Activated CD4-positive, alpha-beta T cell treated with anti-CD3 and anti-CD28 coated beads, Interleukin-2, amount 10 ng/mL, durations not matched to agents 7 days and 5 days (primary cell): Measurements from ENCODE around the gene TRAF3IP3. TPM values are rescaled to one million over a fixed set of nuclear protein-coding genes. Genes with fewer than 3 reads are reported as not detected.

Source experiments
- CTCF ChIA-PET: fragments of 350-600 bp; sonication (Branson Sonifier 250); formaldehyde crosslinking; loops from one replicate; lab custom pipeline; 2021; ENCODE audit warnings: antibody characterized with exemption; lab: Charles Lee
- POLR2A ChIA-PET: fragments of 350-600 bp; sonication (Branson Sonifier 250); formaldehyde crosslinking; loops from one replicate; lab custom pipeline; 2021; ENCODE audit warnings: antibody characterized with exemption; lab: Charles Lee
- DNase-seq: peaks from one replicate; pipeline ENCODE4 v3.0.0-alpha.2; 2020
- H3K27ac Mint-ChIP-seq: one replicate; pipeline ENCODE4 v1.8.0; 2021; ENCODE audit warnings: mild to moderate bottlenecking, moderate library complexity, mixed read lengths
- H3K27me3 Mint-ChIP-seq: one replicate; pipeline ENCODE4 v1.8.0; 2021; ENCODE audit warnings: mixed read lengths
- H3K36me3 Mint-ChIP-seq: one replicate; pipeline ENCODE4 v1.8.0; 2021; ENCODE audit warnings: low read depth, mixed read lengths
- H3K4me1 Mint-ChIP-seq: one replicate; pipeline ENCODE4 v1.8.0; 2021; ENCODE audit warnings: mixed read lengths
- H3K4me3 Mint-ChIP-seq: one replicate; pipeline ENCODE4 v1.8.0; 2021; ENCODE audit warnings: mild to moderate bottlenecking, moderate library complexity, mixed read lengths
- H3K9me3 Mint-ChIP-seq: one replicate; pipeline ENCODE4 v1.8.0; 2021; ENCODE audit warnings: mixed read lengths
- total RNA-seq, 2 experiments: library from RNA; stranded (reverse); gene quantifications; one replicate each; pipeline ENCODE4 v1.2.3, GENCODE V29; 2021

TRAF3IP3 gene
- 100 to 1,000 TPM; 426 to 434 TPM for total RNA-seq

GRCh38 chr1:209755926-209756614, at the start of gene TRAF3IP3:
Gene TRAF3IP3, plus strand, starts transcription at chr1:209756053. Its CDS starts 3,987 bp downstream, at chr1:209760040.
- H3K9me3 Mint-ChIP-seq, result no peaks in the 10 kb centered on the region
- CTCF ChIA-PET, result interaction anchor here (0.6 to 7.5 kb wide), 13 partner anchors 8 to 191 kb away, joined by 3 to 74 read pairs (median 4); partner anchors contain the start of genes C1orf74 and UTP25
- H3K4me3 Mint-ChIP-seq, result peak within 1 kb of the TSS; percentile 91
- peak; percentile 88 for DNase-seq
- peaks cover 74% of the 10 kb centered on the region for H3K4me1 Mint-ChIP-seq
- peak within 1 kb of the TSS; percentile 93 for H3K27ac Mint-ChIP-seq
- POLR2A ChIA-PET, result interaction anchor here (0.9 to 3.0 kb wide), 4 partner anchors 12 to 28 kb away, joined by 3 to 48 read pairs (median 3); partner anchors contain the start of gene C1orf74
- H3K27me3 Mint-ChIP-seq, result no peaks in the 10 kb centered on the region
- H3K36me3 Mint-ChIP-seq, result peaks cover 59% of the 10 kb centered on the region

GRCh38 chr1:209706622-209707021, 49.2 kb upstream of the TRAF3IP3 start:
- ChIA-PET CTCF (interaction anchor here (0.6 to 0.9 kb wide), 3 partner anchors 15 to 1970 kb away, joined by 3 to 6 read pairs (median 4); no protein-coding TSS in a partner anchor), POLR2A (no interaction called here)
- no peak for DNase-seq
- no peaks in the 10 kb centered on the region for H3K36me3 Mint-ChIP-seq
- H3K4me3 Mint-ChIP-seq, result no peak overlapping the region
- no peaks in the 10 kb centered on the region for H3K9me3 Mint-ChIP-seq
- no peak overlapping the region for H3K27ac Mint-ChIP-seq
- H3K4me1 Mint-ChIP-seq, result peaks cover 19% of the 10 kb centered on the region
- peaks cover 2% of the 10 kb centered on the region for H3K27me3 Mint-ChIP-seq

GRCh38 chr1:209707308-209707707, 48.5 kb upstream of the TRAF3IP3 start:
- POLR2A ChIA-PET, result no interaction called here

GRCh38 chr1:209708297-209708696, 47.6 kb upstream of the TRAF3IP3 start:
- CTCF ChIA-PET, result interaction anchor here (0.7 to 1.4 kb wide), 2 partner anchors 16 to 37 kb away, joined by 3 read pairs; no protein-coding TSS in a partner anchor
- no peak for DNase-seq
- Mint-ChIP-seq H3K4me1 (peaks cover 19% of the 10 kb centered on the region), H3K27me3 (no peaks in the 10 kb centered on the region), H3K4me3 (no peak overlapping the region), H3K36me3 (no peaks in the 10 kb centered on the region), H3K27ac (no peak overlapping the region), H3K9me3 (no peaks in the 10 kb centered on the region)
- POLR2A ChIA-PET, result no interaction called here

More at GRCh38 chr1:209707308-209707707, 48.5 kb upstream of the TRAF3IP3 start:
- H3K9me3 Mint-ChIP-seq, result no peaks in the 10 kb centered on the region
- peaks cover 19% of the 10 kb centered on the region for H3K4me1 Mint-ChIP-seq
- H3K27ac Mint-ChIP-seq, result no peak overlapping the region
- DNase-seq, result no peak
- H3K27me3 Mint-ChIP-seq, result no peaks in the 10 kb centered on the region
- H3K4me3 Mint-ChIP-seq, result no peak overlapping the region
- no peaks in the 10 kb centered on the region for H3K36me3 Mint-ChIP-seq
- CTCF ChIA-PET, result interaction anchor here (0.7 to 1.4 kb wide), 3 partner anchors 15 to 615 kb away, joined by 3 to 6 read pairs (median 3); no protein-coding TSS in a partner anchor

- no peaks in the 10 kb centered on the region for H3K9me3 Mint-ChIP-seq
- H3K4me3 Mint-ChIP-seq, result no peak overlapping the region
- DNase-seq, result no peak
- ChIA-PET CTCF (no interaction called here), POLR2A (no interaction called here)
- H3K36me3 Mint-ChIP-seq, result no peaks in the 10 kb centered on the region
- H3K4me1 Mint-ChIP-seq, result peaks cover 12% of the 10 kb centered on the region
- peak overlapping the region; percentile 0 for H3K27ac Mint-ChIP-seq
- H3K27me3 Mint-ChIP-seq, result no peaks in the 10 kb centered on the region
These were observed 45.8 kb upstream of the TRAF3IP3 start for GRCh38 chr1:209710093-209710492.

DNA sequence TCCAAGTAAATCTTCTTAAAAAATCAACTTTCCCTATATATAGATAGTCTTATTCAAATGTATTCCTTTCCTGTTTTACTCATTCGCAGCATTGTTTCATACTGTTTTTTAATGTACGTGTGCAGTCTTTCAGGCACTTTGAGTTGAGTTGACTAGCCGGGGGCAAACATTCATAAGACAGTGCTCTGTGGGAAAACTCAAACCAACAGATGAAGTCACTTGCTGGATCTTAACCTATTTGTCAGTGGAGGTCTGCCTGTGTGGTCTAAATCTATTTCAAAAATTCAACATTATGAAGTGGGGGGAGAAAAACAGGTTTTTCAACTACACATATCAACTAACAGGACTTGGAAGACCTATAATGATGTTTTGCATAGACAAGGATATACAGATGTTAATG, 45.0 kb upstream of the TRAF3IP3 start:
- ChIA-PET CTCF (interaction anchor here (0.8 to 1.6 kb wide), 2 partner anchors 17 to 37 kb away, joined by 3 to 6 read pairs; no protein-coding TSS in a partner anchor), POLR2A (no interaction called here)
- Mint-ChIP-seq H3K9me3 (no peaks in the 10 kb centered on the region), H3K4me3 (no peak overlapping the region), H3K4me1 (peaks cover 17% of the 10 kb centered on the region), H3K27me3 (no peaks in the 10 kb centered on the region), H3K27ac (no peak overlapping the region), H3K36me3 (no peaks in the 10 kb centered on the region)
- no peak for DNase-seq

- Mint-ChIP-seq H3K27me3 (no peaks in the 10 kb centered on the region), H3K4me3 (no peak overlapping the region), H3K4me1 (peaks cover 21% of the 10 kb centered on the region), H3K36me3 (no peaks in the 10 kb centered on the region), H3K9me3 (no peaks in the 10 kb centered on the region), H3K27ac (no peak overlapping the region)
- POLR2A ChIA-PET, result no interaction called here
- CTCF ChIA-PET, result no interaction called here
- no peak for DNase-seq
These were observed 41.5 kb upstream of the TRAF3IP3 start for GRCh38 chr1:209714338-209714737.

DNA sequence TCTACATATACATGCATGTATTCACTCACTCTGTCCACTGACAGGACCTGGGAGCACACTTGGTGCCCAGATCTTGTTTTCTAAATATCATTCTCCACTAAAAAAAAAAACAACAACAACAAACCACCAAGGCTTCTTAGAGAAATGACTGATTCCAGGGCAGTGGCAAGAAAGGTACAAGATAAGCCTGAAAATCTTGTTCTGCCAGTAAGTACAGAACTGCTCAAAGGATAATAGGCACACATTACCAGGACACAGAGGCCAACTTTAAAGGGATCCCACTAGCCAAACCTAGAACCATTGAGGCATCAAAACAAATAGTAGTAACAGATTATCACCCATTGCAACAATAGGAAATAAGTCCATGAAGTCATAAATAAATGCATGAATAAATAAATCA, 40.5 kb upstream of the TRAF3IP3 start:
- no peaks in the 10 kb centered on the region for H3K27me3 Mint-ChIP-seq
- no peak overlapping the region for H3K27ac Mint-ChIP-seq
- H3K4me3 Mint-ChIP-seq, result no peak overlapping the region
- peaks cover under 1% of the 10 kb centered on the region for H3K9me3 Mint-ChIP-seq
- ChIA-PET POLR2A (no interaction called here), CTCF (no interaction called here)
- no peaks in the 10 kb centered on the region for H3K36me3 Mint-ChIP-seq
- no peak for DNase-seq
- H3K4me1 Mint-ChIP-seq, result peaks cover 16% of the 10 kb centered on the region

- Mint-ChIP-seq H3K27me3 (no peaks in the 10 kb centered on the region), H3K36me3 (peaks cover 1% of the 10 kb centered on the region), H3K27ac (no peak overlapping the region), H3K4me3 (no peak overlapping the region), H3K4me1 (peaks cover 12% of the 10 kb centered on the region), H3K9me3 (peaks cover 2% of the 10 kb centered on the region)
- CTCF ChIA-PET, result no interaction called here
- DNase-seq, result no peak
- POLR2A ChIA-PET, result no interaction called here
These were observed 38.0 kb upstream of the TRAF3IP3 start for GRCh38 chr1:209717818-209718217.

DNA sequence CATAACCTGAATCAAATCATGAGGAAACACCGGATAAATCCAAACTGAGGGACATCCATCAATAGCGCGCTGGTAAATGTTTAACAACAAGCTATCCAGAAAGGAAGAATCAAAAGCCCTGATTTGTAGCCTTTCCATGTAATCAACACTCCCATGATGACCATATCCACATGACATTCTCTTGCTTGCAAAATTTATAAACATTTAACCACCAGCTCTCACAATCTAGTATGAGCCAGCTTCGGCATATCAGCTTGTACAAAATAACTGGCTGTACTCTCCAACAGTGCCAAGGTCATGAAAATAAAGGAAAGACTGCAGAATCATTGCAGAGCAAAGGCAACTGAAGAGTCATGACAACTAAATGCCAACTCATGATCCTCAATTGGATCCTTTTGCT, 35.5 kb upstream of the TRAF3IP3 start:
- Mint-ChIP-seq H3K36me3 (peaks cover 5% of the 10 kb centered on the region), H3K9me3 (peaks cover 2% of the 10 kb centered on the region), H3K4me3 (no peak overlapping the region), H3K4me1 (peaks cover 27% of the 10 kb centered on the region), H3K27ac (no peak overlapping the region), H3K27me3 (no peaks in the 10 kb centered on the region)
- ChIA-PET CTCF (interaction anchor here (0.8 kb wide), 1 partner anchor 27 kb away, joined by 4 read pairs; no protein-coding TSS in a partner anchor), POLR2A (no interaction called here)
- no peak for DNase-seq

DNA sequence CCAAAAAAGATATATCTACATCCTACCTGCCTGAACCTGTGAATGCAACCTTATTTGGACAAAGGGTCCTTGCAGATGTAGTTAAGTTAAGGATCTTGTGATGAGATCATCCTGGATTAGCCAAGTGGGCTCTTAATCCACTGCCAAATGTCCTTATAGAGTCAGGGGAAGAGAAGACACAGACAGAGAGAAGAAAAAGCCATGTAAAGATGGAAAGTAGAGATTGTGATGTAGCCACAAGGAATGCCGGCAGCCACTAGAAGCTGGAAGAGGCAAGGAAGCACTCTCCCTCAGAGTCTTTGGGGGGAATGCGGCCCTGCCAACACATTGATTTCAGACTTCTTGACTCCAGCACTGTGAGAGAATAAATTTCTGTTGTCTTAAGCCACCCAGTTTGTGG, 35.0 kb upstream of the TRAF3IP3 start:
- Mint-ChIP-seq H3K9me3 (peaks cover 2% of the 10 kb centered on the region), H3K27ac (peak overlapping the region; percentile 4), H3K36me3 (peaks cover 5% of the 10 kb centered on the region), H3K27me3 (no peaks in the 10 kb centered on the region), H3K4me3 (no peak overlapping the region), H3K4me1 (peaks cover 27% of the 10 kb centered on the region)
- ChIA-PET CTCF (interaction anchor here (0.7 to 1.0 kb wide), 4 partner anchors 10 to 28 kb away, joined by 3 to 5 read pairs (median 4); no protein-coding TSS in a partner anchor), POLR2A (no interaction called here)
- no peak for DNase-seq

DNA sequence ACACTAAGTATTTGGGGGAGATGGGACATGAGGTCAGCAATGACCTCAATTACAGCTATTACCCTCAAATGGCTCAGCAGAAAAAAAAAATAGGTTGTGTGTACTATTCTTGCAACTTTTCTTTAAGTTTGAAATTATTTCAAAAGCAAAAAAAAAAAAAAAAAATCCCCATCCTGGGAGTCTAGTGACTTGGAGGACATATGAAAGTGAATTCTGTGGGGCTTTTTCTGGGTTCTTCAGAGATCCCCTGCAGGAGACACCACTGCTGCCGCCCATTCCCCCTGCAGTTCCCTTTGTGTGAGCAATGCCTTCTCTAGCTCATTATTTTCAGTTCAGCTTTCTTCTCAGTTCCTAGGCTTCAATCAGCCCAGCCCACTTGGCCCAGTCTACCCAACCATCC, 34.5 kb upstream of the TRAF3IP3 start:
- peaks cover 5% of the 10 kb centered on the region for H3K36me3 Mint-ChIP-seq
- peaks cover 23% of the 10 kb centered on the region for H3K4me1 Mint-ChIP-seq
- ChIA-PET CTCF (interaction anchor here (0.7 to 1.0 kb wide), 4 partner anchors 10 to 139 kb away, joined by 3 to 5 read pairs (median 3); no protein-coding TSS in a partner anchor), POLR2A (no interaction called here)
- H3K4me3 Mint-ChIP-seq, result no peak overlapping the region
- no peak overlapping the region for H3K27ac Mint-ChIP-seq
- no peak for DNase-seq
- H3K27me3 Mint-ChIP-seq, result no peaks in the 10 kb centered on the region
- peaks cover 2% of the 10 kb centered on the region for H3K9me3 Mint-ChIP-seq

GRCh38 chr1:209723265-209723664, 32.6 kb upstream of the TRAF3IP3 start:
- ChIA-PET CTCF (interaction anchor here (0.6 to 1.5 kb wide), 5 partner anchors 10 to 1969 kb away, joined by 3 to 6 read pairs (median 4); no protein-coding TSS in a partner anchor), POLR2A (no interaction called here)
- Mint-ChIP-seq H3K36me3 (peaks cover 5% of the 10 kb centered on the region), H3K27ac (no peak overlapping the region), H3K4me3 (no peak overlapping the region), H3K4me1 (peaks cover 31% of the 10 kb centered on the region), H3K27me3 (no peaks in the 10 kb centered on the region), H3K9me3 (peaks cover 2% of the 10 kb centered on the region)
- no peak for DNase-seq
